Measurements from ENCODE around the gene HSD17B13. TPM values are rescaled to one million over a fixed set of nuclear protein-coding genes. Genes with fewer than 3 reads are reported as not detected.
"Not testable (repeated sequence)": the region's sequence is repeated elsewhere in the genome, so short reads cannot be mapped to it uniquely, and the experiment has no call there.

The HSD17B13 gene
- total RNA-seq, 1 donor from 2014 or later: 1.4 TPM

GRCh38 chr4:87317527-87317926, 5.2 kb downstream of the HSD17B13 start:
- no peak for DNase-seq (ENCODE audit: low spot score)

GRCh38 chr4:87316961-87317360, 5.7 kb downstream of the HSD17B13 start:
- DNase-seq (ENCODE audit: low spot score): no peak

GRCh38 chr4:87315000-87315399, 7.7 kb downstream of the HSD17B13 start:
- not testable (repeated sequence) for DNase-seq (ENCODE audit: low spot score)

- no peak for DNase-seq (ENCODE audit: low spot score)
These were observed 8.9 kb downstream of the HSD17B13 start for GRCh38 chr4:87313756-87314155.

- DNase-seq (ENCODE audit: low spot score): no peak
These were observed 11.0 kb downstream of the HSD17B13 start for GRCh38 chr4:87311684-87312083.

GRCh38 chr4:87310691-87311335, 11.9 kb downstream of the HSD17B13 start:
- no peak for DNase-seq (ENCODE audit: low spot score)

GRCh38 chr4:87309625-87310024, 13.1 kb downstream of the HSD17B13 start:
- no peak for DNase-seq (ENCODE audit: low spot score)

GRCh38 chr4:87306056-87306455, 16.6 kb downstream of the HSD17B13 start:
- no peak for DNase-seq (ENCODE audit: low spot score)

- DNase-seq (ENCODE audit: low spot score): no peak
These were observed 17.1 kb downstream of the HSD17B13 start for GRCh38 chr4:87305562-87305961.

GRCh38 chr4:87304745-87305432, 17.8 kb downstream of the HSD17B13 start:
- DNase-seq (ENCODE audit: low spot score): no peak

- no peak for DNase-seq (ENCODE audit: low spot score)
These were observed 22.8 kb downstream of the HSD17B13 start for GRCh38 chr4:87299898-87300297.

- no peak for DNase-seq (ENCODE audit: low spot score)
These were observed 24.3 kb downstream of the HSD17B13 start for GRCh38 chr4:87298362-87298761.

GRCh38 chr4:87294911-87295310, 27.8 kb downstream of the HSD17B13 start:
- DNase-seq (ENCODE audit: low spot score): not testable (repeated sequence)

GRCh38 chr4:87293889-87294288, 28.8 kb downstream of the HSD17B13 start:
- not testable (repeated sequence) for DNase-seq (ENCODE audit: low spot score)

- no peak for DNase-seq (ENCODE audit: low spot score)
These were observed 35.7 kb downstream of the HSD17B13 start for GRCh38 chr4:87286970-87287369.

- DNase-seq (ENCODE audit: low spot score): not testable (repeated sequence)
These were observed 38.4 kb downstream of the HSD17B13 start for GRCh38 chr4:87284268-87284667.

- DNase-seq (ENCODE audit: low spot score): no peak
These were observed 39.5 kb downstream of the HSD17B13 start for GRCh38 chr4:87283151-87283550.

GRCh38 chr4:87281603-87282002, 41.1 kb downstream of the HSD17B13 start:
- no peak for DNase-seq (ENCODE audit: low spot score)

- DNase-seq (ENCODE audit: low spot score): no peak
These were observed 44.3 kb downstream of the HSD17B13 start for GRCh38 chr4:87278335-87278794.

GRCh38 chr4:87275311-87275710, 47.4 kb downstream of the HSD17B13 start:
- no peak for DNase-seq (ENCODE audit: low spot score)

GRCh38 chr4:87274803-87275202, 47.9 kb downstream of the HSD17B13 start:
- DNase-seq (ENCODE audit: low spot score): no peak

- DNase-seq (ENCODE audit: low spot score): no peak
These were observed 48.4 kb downstream of the HSD17B13 start for GRCh38 chr4:87274327-87274726.

GRCh38 chr4:87270825-87271224, 51.9 kb downstream of the HSD17B13 start:
- no peak for DNase-seq (ENCODE audit: low spot score)

All from mesenteric fat pad (tissue), 1 donor.